CD4-positive, CD25-positive, alpha-beta regulatory T cell (primary cell): ENCODE measurements around the gene RNU7-1. TPM values are rescaled to one million over a fixed set of nuclear protein-coding genes. Genes with fewer than 3 reads are reported as not detected.

Experiments used
- ATAC-seq, 2 donors: fragments of 150-1000 bp; cut with Tn5 transposase; one replicate each; pipeline ENCODE4 v1.10.0; 2021; ENCODE audit warnings: low read depth in 2 of 2, moderate number of reproducible peaks in 2 of 2, moderate library complexity in 1 of 2
- DNase-seq, 3 donors: peaks; one replicate each; pipeline versions ENCODE4 v3.0.0 to v3.0.0-alpha.2; 2012 to 2022; ENCODE audit warnings: mixed read lengths in 1 of 3
- H3K27ac ChIP-seq: one replicate; pipeline ENCODE4 v1.7.0; 2013; ENCODE audit warnings: mild to moderate bottlenecking, low read length; ENCODE audit not compliant: insufficient read depth, poor library complexity, severe bottlenecking
- H3K27me3 ChIP-seq: one replicate; pipeline ENCODE4 v1.7.0; 2013; ENCODE audit warnings: low read length; ENCODE audit not compliant: control insufficient read depth, insufficient read depth
- H3K36me3 ChIP-seq: one replicate; pipeline ENCODE4 v1.7.0; 2013; ENCODE audit warnings: mild to moderate bottlenecking, low read length, moderate library complexity; ENCODE audit not compliant: control insufficient read depth, insufficient read depth
- H3K4me1 ChIP-seq: 2 replicates; pipeline ENCODE4 v1.7.0; 2013; ENCODE audit warnings: mild to moderate bottlenecking, low read length; ENCODE audit not compliant: insufficient read depth, control insufficient read depth, poor library complexity, severe bottlenecking
- H3K4me3 ChIP-seq: one replicate; pipeline ENCODE4 v1.7.0; 2013; ENCODE audit warnings: low read depth, mild to moderate bottlenecking, low read length, moderate library complexity
- H3K9me3 ChIP-seq, 2 experiments: 1 replicate in 1 of 2; 2 replicates in 1 of 2; pipeline ENCODE4 v1.7.0; 2013; ENCODE audit warnings: low read length in 2 of 2, mild to moderate bottlenecking in 1 of 2, moderate library complexity in 1 of 2; ENCODE audit not compliant: control insufficient read depth in 2 of 2
- H3K27ac Mint-ChIP-seq, 3 donors: one replicate each; pipeline ENCODE4 v1.8.0; 2020 to 2022; ENCODE audit warnings: mild to moderate bottlenecking in 3 of 3, mixed read lengths in 3 of 3, moderate library complexity in 2 of 3
- H3K27me3 Mint-ChIP-seq: one replicate; pipeline ENCODE4 v1.8.0; 2022; ENCODE audit warnings: mild to moderate bottlenecking, mixed read lengths
- H3K36me3 Mint-ChIP-seq: one replicate; pipeline ENCODE4 v1.8.0; 2020; ENCODE audit warnings: mixed read lengths
- H3K4me1 Mint-ChIP-seq, 4 donors: one replicate each; pipeline ENCODE4 v1.8.0; 2020 to 2022; ENCODE audit warnings: mixed read lengths in 4 of 4, mild to moderate bottlenecking in 1 of 4
- H3K4me3 Mint-ChIP-seq, 4 donors: one replicate each; pipeline ENCODE4 v1.8.0; 2020 to 2022; ENCODE audit warnings: mild to moderate bottlenecking in 4 of 4, mixed read lengths in 4 of 4, moderate library complexity in 3 of 4
- H3K9me3 Mint-ChIP-seq, 7 donors: one replicate each; pipeline ENCODE4 v1.8.0; 2020 to 2022; ENCODE audit warnings: mixed read lengths in 7 of 7, mild to moderate bottlenecking in 3 of 7, moderate library complexity in 2 of 7
- polyA plus RNA-seq, 4 donors: library from polyadenylated mRNA; unstranded; fragments of 300-500 nt; fragmentation: Illumina TruSeq; gene quantifications; one replicate each; pipeline ENCODE4 v1.2.3, GENCODE V29; 2021
- total RNA-seq: library from RNA; stranded (reverse); gene quantifications from one replicate; pipeline ENCODE4 v1.2.3, GENCODE V29; 2022

The RNU7-1 gene
- total and polyA plus RNA-seq, 5 donors from 2014 or later: not detected

DNA sequence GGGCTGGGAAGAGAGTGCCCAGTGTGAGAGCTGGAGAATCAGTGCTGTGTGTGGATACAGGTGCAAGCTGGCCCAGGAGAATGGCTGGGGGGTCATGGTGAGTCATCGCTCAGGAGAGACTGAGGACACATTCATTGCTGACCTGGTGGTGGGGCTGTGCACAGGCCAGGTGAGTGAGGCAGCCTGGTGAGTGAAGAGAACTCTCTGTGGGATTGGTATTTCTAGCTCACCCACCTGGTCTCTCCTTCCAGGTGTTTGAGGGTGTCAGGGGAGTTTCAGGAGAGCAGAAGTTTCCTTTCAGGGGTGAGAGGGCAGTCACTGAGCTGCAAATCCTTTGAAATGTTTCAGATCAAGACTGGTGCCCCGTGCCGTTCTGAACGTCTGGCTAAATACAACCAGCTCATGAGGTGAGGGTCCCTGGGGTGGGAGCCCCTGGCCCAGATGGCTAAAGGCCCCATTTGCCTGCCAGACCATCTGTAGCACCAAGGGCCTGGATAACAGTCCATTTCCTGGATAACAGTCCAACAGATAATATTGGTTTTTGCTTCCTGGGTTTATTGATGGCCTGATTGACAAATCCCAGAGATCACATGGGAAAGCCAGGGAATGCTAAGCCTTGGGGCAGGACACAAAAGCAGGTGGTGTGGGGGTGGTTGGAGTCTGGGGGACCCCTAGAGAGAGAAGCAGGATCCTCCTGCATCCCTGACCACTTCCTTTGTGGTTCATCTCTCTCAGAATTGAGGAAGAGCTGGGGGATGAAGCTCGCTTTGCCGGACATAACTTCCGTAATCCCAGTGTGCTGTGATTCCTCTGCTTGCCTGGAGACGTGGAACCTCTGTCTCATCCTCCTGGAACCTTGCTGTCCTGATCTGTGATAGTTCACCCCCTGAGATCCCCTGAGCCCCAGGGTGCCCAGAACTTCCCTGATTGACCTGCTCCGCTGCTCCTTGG lies 21.3 kb upstream of the RNU7-1 start:
- no peaks in the 10 kb centered on the region for H3K27me3 ChIP-seq
- Mint-ChIP-seq H3K27me3 (no peaks in the 10 kb centered on the region), H3K9me3 (no peaks in the 10 kb centered on the region), H3K4me3 (peak overlapping the region in 2 of 4 donors; percentile 54 to 55), H3K27ac (no peak overlapping the region), H3K4me1 (peaks cover 0 to 32% (median 20%) of the 10 kb centered on the region in 4 donors), H3K36me3 (peaks cover 20% of the 10 kb centered on the region)
- ATAC-seq: no peak
- no peak for DNase-seq
- H3K36me3 ChIP-seq: peaks cover 20% of the 10 kb centered on the region
- H3K4me1 ChIP-seq: peaks cover 13% of the 10 kb centered on the region
- H3K27ac ChIP-seq: no peak overlapping the region
- H3K9me3 ChIP-seq: no peaks in the 10 kb centered on the region
- H3K4me3 ChIP-seq: no peak overlapping the region

DNA sequence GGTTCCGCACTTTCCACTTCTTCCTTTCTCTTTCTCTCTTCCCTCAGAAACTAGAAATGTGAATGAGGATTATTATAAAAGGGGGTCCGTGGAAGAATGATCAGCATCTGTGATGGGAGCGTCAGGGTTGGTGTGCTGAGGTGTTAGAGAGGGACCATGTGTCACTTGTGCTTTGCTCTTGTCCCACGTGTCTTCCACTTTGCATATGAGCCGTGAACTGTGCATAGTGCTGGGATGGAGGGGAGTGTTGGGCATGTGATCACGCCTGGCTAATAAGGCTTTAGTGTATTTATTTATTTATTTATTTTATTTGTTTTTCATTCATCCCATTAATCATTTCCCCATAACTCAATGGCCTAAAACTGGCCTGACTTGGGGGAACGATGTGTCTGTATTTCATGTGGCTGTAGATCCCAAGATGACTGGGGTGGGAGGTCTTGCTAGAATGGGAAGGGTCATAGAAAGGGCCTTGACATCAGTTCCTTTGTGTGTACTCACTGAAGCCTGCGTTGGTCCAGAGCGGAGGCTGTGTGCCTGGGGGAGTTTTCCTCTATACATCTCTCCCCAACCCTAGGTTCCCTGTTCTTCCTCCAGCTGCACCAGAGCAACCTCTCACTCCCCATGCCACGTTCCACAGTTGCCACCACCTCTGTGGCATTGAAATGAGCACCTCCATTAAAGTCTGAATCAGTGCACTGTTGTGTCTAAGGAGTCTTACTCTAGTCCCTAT lies 20.4 kb upstream of the RNU7-1 start:
- no peaks in the 10 kb centered on the region for H3K27me3 Mint-ChIP-seq
- H3K27ac Mint-ChIP-seq: peak overlapping the region in 2 of 3 donors; percentile 69 to 96
- H3K4me1 Mint-ChIP-seq: peaks cover 0 to 32% (median 20%) of the 10 kb centered on the region in 4 donors
- H3K27ac ChIP-seq: peak overlapping the region; percentile 55
- H3K4me3 Mint-ChIP-seq: peak overlapping the region in 2 of 4 donors; percentile 5 to 55
- H3K36me3 Mint-ChIP-seq: peaks cover 16% of the 10 kb centered on the region
- H3K9me3 ChIP-seq: no peaks in the 10 kb centered on the region
- H3K36me3 ChIP-seq: peaks cover 14% of the 10 kb centered on the region
- no peak for ATAC-seq
- H3K4me3 ChIP-seq: no peak overlapping the region
- DNase-seq: no peak
- peaks cover 15% of the 10 kb centered on the region for H3K4me1 ChIP-seq
- H3K9me3 Mint-ChIP-seq: no peaks in the 10 kb centered on the region
- no peaks in the 10 kb centered on the region for H3K27me3 ChIP-seq

DNA sequence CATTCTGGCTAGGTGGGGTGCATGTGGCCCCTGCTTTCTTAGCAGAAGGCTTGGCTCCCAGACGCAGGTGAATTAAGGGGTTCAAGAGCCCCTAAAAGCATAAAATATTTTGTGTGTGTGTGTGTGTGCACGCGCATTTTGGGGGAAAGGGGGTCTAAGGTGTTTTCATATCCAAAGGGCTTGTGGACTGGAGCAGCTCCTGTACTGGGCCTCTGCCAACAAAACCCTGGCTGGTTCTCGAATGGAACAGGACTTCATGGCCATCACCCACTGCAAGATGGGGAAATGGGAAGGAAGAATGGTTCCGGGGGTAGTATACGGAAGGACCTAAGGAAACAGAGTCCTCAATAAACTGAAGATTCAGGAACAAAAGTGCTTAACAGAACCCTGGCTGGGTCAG lies 19.8 kb upstream of the RNU7-1 start:
- H3K9me3 Mint-ChIP-seq: no peaks in the 10 kb centered on the region
- no peak for DNase-seq
- peaks cover 20% of the 10 kb centered on the region for H3K4me1 ChIP-seq
- H3K27ac Mint-ChIP-seq: peak overlapping the region; percentile 93 to 96 (median 95)
- no peaks in the 10 kb centered on the region for H3K27me3 Mint-ChIP-seq
- ATAC-seq: no peak
- H3K36me3 Mint-ChIP-seq: peaks cover 16% of the 10 kb centered on the region
- peak overlapping the region in 2 of 4 donors; percentile 80 to 97 for H3K4me3 Mint-ChIP-seq
- H3K4me3 ChIP-seq: no peak overlapping the region
- peaks cover 14% of the 10 kb centered on the region for H3K36me3 ChIP-seq
- H3K27me3 ChIP-seq: no peaks in the 10 kb centered on the region
- no peaks in the 10 kb centered on the region for H3K9me3 ChIP-seq
- H3K4me1 Mint-ChIP-seq: peaks cover 0 to 36% (median 23%) of the 10 kb centered on the region in 4 donors
- peak overlapping the region; percentile 55 for H3K27ac ChIP-seq

DNA sequence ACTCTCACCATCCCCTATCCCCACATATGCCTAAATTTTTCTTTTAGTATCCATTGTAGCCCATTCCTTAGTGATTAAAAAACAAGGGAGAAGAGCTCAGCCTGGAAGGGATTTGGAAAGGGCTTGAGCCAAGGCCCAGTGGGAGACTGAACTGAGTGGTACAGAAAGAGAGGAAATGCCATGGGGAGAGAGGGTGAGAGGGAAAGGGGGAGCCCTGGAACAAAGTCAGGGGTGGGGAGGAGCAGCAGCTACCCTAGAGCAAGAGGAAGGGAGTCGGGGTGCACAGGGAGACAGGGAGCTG lies 18.4 kb upstream of the RNU7-1 start:
- no peak for ATAC-seq
- H3K4me1 Mint-ChIP-seq: peaks cover 6 to 43% (median 31%) of the 10 kb centered on the region in 4 donors
- peaks cover 9% of the 10 kb centered on the region for H3K36me3 ChIP-seq

DNA sequence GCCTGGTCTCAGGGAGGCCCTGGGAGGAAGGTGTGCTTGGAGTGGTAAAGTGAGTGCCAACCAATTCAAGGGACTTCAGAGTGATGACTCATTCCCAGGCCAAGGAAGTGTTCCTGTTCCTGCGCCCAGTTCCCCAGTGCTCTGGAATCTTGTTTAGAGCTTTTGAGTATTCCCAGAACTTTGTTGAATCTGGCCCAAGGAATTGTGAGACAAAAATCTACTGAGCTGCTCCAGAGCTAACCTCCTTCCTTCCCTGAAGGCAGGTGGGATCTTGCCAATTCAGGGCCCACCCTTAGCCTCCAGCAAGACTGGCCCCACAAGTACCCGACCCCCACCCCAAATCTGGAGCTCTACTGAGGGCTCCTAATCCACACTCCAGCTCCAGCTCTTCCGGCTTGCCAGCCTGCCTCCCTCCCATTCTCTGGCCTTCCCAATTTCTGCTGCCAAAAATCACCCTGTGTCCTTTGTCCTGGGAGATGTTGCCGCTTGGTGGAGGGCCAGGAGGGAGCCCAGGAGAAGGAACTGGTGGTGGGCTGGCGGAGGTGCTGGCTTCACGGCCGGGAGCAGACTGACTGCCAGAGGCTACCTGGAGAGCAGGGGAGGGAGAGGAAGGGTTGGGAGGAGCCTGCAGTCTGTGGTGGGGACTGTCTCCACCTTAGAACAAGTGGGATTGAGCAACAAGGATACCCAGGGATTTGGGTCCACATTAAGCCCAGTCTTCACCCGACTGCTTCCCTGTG lies 17.9 kb upstream of the RNU7-1 start:
- Mint-ChIP-seq H3K4me1 (peaks cover 6 to 46% (median 33%) of the 10 kb centered on the region in 4 donors), H3K4me3 (peak overlapping the region; percentile 74 to 94 (median 88)), H3K36me3 (peaks cover 3% of the 10 kb centered on the region), H3K27me3 (no peaks in the 10 kb centered on the region), H3K27ac (peak overlapping the region in 2 of 3 donors; percentile 93 to 96), H3K9me3 (no peaks in the 10 kb centered on the region)
- DNase-seq (no peak), ATAC-seq (no peak)
- Histone ChIP-seq H3K36me3 (peaks cover 9% of the 10 kb centered on the region), H3K9me3 (no peaks in the 10 kb centered on the region), H3K4me1 (peaks cover 31% of the 10 kb centered on the region), H3K27me3 (no peaks in the 10 kb centered on the region), H3K4me3 (no peak overlapping the region), H3K27ac (no peak overlapping the region)

More for the DNA sequence above, 18.4 kb upstream of the RNU7-1 start:
- H3K27ac ChIP-seq: peak overlapping the region; percentile 55
- H3K4me3 Mint-ChIP-seq: peak overlapping the region; percentile 43 to 97 (median 67)
- no peaks in the 10 kb centered on the region for H3K9me3 ChIP-seq
- H3K27me3 Mint-ChIP-seq: no peaks in the 10 kb centered on the region
- H3K36me3 Mint-ChIP-seq: peaks cover 3% of the 10 kb centered on the region
- H3K27me3 ChIP-seq: no peaks in the 10 kb centered on the region
- H3K4me1 ChIP-seq: peaks cover 31% of the 10 kb centered on the region
- H3K27ac Mint-ChIP-seq: peak overlapping the region in 2 of 3 donors; percentile 93 to 96
- no peak for DNase-seq
- H3K9me3 Mint-ChIP-seq: no peaks in the 10 kb centered on the region
- H3K4me3 ChIP-seq: no peak overlapping the region

DNA sequence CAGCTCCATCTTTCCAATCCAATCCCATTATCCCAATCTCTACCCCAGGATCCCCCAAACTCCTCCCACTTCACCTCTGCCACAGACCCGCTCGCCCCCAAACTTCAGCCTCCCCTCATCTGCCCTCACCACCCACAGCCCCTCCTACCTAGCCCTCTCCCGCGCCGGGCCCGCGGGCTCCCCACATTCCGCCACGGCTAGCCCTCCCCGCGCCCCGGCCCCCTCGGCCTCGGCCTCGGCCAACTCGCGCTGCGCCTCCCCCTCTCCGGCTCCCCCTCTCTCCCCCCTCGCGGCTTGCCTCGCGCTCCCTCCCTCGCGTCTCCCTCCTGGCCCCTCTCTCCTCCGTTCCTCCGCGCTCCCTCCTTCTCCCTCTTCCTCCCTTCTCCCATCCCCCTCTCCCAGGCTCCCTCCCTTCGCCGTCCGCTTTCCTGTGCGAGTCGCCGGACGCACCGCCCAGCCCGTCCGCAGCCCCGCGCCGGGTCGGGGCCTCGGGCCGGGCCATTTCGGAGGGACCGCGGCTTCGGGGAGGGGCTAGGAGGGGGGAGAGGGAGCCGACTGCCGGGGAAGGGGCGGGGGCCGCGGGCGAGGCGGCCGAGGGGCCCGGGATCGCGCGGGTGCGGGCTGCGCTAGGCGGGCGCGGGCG lies 16.1 kb upstream of the RNU7-1 start, which contains the start of gene ATN1:
Gene ATN1 (plus strand): TSS at position 581 of the 643 bp plus-strand sequence. CDS start 6,043 bp downstream, outside the sequence.
- Histone ChIP-seq H3K9me3 (no peaks in the 10 kb centered on the region), H3K36me3 (no peaks in the 10 kb centered on the region), H3K27me3 (no peaks in the 10 kb centered on the region), H3K27ac (peak within 1 kb of the TSS; percentile 82), H3K4me3 (peak within 1 kb of the TSS; percentile 53), H3K4me1 (peaks cover 37% of the 10 kb centered on the region)
- peaks cover 6 to 61% (median 40%) of the 10 kb centered on the region in 4 donors for H3K4me1 Mint-ChIP-seq
- peak within 1 kb of the TSS; percentile 88 to 95 (median 94) for H3K4me3 Mint-ChIP-seq
- no peaks in the 10 kb centered on the region for H3K36me3 Mint-ChIP-seq
- no peaks in the 10 kb centered on the region for H3K9me3 Mint-ChIP-seq
- DNase-seq (peak; percentile 42 to 44 (median 42)), ATAC-seq (peak; percentile 18 to 38)
- peak within 1 kb of the TSS; percentile 94 to 96 (median 95) for H3K27ac Mint-ChIP-seq
- no peaks in the 10 kb centered on the region for H3K27me3 Mint-ChIP-seq
